ENCODE measurements around the gene PCNX4.

- TF ChIP-seq CTCF (IDR thresholded peaks at IDR 0.05) (no peak), POLR2A (IDR thresholded peaks at IDR 0.05) (no peak)
These were observed 119.4 kb downstream of the PCNX4 start for GRCh38 chr14:60211153-60211552.
